NCI-H2227 treated with DMSO at 0.1 percent for 48 hours (cell line): ENCODE results near the gene CACNB3.

Experiments
- DNase-seq: peaks from one replicate; lab custom pipeline; 2025; lab: John Stamatoyannopoulos, UW

CACNB3 gene

DNA sequence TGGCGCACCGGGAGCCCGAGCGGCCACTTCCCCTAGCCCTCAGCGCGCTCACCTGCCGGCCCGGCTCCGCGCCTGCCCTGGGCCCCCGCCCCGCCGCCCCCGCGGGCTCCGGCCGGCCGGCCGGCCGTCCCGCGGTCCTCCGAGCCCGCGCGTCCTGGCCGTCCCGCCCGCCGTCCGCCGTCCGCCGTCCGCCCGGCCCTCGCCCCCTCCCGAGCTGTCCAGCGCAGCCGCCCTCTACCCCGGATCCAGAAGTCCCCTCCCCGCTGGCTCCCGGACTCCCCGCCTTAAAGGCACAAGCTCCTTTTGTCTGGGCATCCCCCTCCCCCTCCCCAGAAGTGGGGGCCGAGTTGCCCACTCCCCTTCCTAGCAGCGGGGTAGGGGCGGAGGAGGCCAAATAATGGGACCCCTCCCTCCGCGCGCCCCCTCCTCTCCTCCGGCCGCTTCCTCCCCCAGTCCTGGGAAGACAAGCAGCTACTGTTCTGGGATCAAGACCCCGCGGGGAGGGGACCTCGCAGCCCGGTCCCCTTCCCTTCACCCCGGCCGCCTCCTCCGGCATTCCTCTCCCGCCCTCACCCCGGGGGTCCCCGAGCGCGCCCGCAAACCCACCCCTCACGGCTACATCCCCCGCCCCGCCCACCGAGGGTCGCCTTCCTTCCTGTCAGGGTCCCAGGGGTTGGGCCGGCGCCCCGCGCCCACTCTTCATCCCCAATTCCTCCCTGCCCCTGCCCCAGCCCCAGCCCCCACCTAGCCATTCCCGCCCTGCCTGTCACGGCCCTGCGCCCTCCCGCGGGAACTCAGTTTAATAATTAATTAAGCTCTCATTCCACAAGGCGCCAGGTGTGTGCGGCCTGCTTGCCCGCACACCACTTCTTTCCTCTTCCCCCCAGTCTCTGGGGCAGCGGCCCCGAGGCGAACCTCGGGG is 29.2 kb upstream of the CACNB3 start, which contains the start of gene ADCY6:
Gene ADCY6 (minus strand): TSS at position 236 of the 922 bp plus-strand sequence. CDS start 5,655 bp downstream, outside the sequence.
- no peak for DNase-seq

DNA sequence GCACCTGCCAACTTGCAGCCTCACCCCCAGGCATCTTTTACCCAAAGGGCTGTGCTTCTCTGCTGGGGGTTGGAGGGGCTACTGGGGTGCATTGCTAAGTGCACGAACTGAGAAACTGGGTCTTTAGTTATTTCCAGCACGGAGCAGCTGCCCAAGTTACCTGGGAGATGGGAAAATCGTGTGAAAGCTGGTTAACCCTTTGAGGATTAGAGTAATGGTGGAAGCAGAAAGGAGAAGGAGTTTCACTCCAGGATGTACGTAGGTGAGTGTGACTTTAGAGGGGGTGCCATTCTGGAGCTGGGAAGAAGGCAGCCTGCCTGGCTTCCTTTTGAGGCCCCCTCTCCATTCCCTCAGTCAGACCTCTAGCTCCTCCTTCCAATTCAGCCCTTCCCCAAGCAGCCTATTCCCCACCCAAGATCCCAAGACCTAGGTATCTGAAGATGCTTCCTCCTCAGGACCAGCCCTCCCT is 28.4 kb upstream of the CACNB3 start:
- DNase-seq = no peak

- no peak for DNase-seq
Measured at GRCh38 chr12:48793696-48794095, 24.6 kb upstream of the CACNB3 start.

GRCh38 chr12:48794870-48795269 is 23.4 kb upstream of the CACNB3 start:
- DNase-seq = no peak

DNA sequence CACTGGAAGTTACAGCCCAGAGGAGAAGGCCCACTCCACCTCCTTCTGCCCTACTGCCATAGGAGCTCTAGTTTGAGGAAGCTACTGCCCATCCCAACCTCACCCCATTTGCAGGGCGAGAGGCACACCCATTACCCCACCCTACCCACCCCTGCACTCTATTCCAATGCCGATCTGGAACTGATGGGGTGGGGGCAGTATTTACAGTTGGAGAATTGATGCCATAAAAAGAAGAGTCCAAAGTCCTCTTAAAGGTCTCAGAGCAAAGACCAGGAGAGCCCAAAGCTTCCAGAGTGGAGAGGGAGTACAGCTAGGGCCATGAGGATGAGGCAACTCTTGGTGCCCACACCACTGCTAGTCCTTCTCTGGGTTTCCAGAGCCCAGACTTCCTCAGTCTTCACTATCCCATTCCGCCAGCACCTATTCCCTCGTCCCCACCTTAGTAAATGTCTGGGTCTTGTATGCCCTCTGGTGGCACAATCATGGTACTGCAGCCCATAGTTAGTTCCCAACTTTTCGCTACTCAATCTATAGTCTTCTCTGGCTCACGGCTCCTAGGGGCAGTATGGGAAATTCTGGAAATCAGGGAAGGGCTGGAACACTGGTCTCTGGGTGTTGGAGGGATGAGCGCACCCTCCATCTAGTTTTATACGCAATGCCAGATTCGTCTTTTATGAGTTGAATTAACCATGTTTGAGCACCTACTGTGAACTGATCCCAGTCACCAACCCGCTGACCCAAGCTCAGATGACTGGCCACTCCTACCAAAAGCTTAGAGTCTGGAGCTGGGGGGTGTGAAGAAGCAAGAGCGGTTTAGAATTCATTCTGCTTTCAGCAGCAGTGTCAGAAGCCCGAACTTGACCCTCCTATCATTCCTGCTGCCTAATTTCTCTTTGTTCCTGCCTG is 22.5 kb upstream of the CACNB3 start:
- peak; percentile 74 for DNase-seq

DNA sequence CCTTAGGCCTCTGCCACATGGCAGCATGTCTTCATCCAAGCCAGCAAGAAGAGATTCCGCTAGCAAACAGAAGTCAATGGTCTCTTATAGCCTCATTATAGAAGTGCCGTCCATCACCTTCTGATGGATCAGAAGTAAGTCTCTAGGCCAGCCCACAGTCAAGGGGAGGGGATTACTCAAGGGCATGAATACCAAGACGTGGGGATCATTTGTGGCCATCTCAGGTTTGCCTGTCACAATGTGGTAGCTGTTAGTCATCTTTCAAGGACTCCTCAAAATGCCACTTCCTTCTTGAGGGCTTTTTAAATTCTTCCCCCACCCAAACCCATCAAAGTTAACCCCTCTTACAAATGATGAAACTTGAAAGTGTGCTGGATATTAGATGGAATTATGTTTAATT is 21.3 kb upstream of the CACNB3 start:
- no peak for DNase-seq

- DNase-seq = no peak
Measured at GRCh38 chr12:48800457-48800856, 17.8 kb upstream of the CACNB3 start.

GRCh38 chr12:48800971-48801370 is 17.3 kb upstream of the CACNB3 start:
- DNase-seq = no peak

DNA sequence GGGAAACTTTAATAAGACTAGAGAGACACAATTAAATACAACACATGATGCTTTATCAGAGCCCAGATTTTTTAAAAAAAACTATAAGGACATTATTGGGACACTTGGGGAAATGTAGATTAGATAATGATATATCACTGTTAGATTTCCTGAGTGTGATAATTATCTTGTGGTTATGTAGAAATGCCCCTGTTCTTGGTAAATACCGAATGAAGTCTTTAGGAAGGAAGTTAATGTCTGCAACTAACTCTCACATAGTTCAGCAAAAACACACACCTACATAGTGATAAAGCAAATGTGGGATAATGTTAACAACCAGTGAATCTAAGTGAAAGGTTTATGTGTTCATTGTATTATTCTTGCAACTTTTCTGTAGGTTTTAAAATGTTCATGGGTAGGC is 14.6 kb upstream of the CACNB3 start:
- DNase-seq = no peak

- no peak for DNase-seq
Measured at GRCh38 chr12:48807981-48808380, 10.3 kb upstream of the CACNB3 start.

DNA sequence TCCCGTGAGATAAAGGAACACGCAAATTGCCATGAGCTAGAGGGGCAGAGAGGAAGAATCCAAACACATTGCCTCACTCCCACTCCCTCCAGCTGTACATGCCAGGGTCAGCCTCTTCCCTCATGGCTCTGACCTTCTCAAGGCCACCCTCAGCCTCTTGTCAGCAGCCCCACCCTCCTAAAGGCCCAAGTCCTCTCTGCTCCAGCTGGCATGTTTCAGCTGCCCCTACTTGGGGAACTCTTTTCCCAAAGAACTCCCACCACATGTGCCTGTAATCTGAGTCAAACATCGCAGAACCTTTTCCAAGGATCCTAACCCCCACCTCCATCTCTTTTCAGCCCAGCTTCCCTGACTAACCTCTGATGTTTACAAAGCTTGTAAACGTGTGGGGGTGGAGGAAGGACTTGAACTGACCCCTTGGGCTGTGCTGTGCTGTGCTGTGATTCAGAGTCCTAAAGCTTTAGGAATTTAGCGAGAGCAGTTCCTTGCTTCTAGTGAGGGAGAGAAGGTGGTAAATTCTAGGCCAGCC is 7.3 kb upstream of the CACNB3 start:
- no peak for DNase-seq

DNA sequence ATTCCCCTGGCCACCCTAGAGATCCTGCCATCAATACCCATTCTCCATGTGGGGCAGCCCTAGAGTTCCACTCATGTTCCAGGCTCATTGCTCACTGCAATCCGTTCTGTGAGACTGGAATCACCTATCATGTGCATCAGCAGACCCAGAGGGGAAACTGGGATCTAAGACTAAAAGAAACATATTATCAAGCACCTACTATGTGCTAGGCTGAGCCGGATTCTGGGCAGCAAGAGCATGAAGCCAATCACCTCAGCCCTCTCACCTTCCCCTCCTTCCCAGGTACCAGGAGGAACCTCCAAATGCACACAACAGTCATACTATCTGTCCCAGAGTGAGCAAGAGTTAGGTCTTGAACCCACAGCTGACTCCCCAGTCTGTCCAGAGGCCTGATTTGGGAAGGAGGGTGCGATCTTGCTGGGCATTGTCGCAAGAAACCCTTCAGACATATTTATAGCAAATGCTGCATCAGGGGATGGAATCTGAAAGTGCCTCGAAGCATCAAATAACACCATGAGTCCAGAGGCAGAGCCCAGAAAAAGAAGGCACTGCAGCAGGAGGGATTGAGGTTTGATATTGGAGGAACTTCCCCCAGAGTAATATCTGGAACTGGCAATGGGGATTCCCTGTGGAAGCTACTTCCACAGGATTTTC is 6.7 kb upstream of the CACNB3 start:
- no peak for DNase-seq

- DNase-seq = no peak
Measured at GRCh38 chr12:48812389-48812788, 5.9 kb upstream of the CACNB3 start.

DNA sequence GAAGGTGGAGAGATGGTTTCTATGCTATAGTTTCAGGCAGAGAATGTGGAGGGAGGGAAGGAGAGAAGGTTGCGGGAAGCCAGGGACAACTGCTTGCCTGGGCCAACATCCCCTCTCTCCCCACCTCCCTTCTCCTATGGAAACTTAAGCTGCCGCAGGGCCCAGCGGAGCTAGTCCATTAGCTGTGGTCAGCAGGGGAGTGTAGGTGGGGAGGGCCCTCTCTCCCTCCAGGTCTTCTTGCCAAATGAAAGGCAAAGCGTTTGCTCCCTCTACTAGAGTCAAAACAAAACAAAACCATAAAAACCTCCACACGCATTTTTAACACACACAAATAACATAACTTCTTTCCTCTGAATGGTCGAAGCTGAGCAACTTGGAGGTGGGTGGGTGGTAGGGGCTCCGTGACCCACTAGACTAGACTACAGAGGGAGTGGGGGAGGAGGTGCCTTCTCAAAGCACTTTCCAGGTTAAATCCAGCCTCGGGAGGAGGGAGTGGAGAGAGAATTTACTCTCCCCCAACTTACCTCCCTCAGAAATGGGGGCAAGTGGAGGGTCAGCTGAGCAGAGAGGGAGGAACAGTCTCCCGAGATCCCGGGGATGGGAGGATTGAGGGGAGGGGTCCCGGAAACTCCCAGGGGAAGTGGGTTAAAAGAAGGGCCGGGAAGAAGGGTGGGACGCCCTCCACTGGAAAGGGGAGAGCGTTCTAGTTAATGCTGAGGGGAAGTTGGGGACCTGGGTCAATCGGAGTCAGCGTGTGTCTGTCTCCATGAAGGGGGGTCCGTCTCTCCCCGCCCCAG is 4.6 kb upstream of the CACNB3 start:
- no peak for DNase-seq

GRCh38 chr12:48814262-48815125 is 3.8 kb upstream of the CACNB3 start:
- peak; percentile 28 for DNase-seq

GRCh38 chr12:48815126-48816110 is 2.9 kb upstream of the CACNB3 start:
- peak; percentile 71 for DNase-seq

DNA sequence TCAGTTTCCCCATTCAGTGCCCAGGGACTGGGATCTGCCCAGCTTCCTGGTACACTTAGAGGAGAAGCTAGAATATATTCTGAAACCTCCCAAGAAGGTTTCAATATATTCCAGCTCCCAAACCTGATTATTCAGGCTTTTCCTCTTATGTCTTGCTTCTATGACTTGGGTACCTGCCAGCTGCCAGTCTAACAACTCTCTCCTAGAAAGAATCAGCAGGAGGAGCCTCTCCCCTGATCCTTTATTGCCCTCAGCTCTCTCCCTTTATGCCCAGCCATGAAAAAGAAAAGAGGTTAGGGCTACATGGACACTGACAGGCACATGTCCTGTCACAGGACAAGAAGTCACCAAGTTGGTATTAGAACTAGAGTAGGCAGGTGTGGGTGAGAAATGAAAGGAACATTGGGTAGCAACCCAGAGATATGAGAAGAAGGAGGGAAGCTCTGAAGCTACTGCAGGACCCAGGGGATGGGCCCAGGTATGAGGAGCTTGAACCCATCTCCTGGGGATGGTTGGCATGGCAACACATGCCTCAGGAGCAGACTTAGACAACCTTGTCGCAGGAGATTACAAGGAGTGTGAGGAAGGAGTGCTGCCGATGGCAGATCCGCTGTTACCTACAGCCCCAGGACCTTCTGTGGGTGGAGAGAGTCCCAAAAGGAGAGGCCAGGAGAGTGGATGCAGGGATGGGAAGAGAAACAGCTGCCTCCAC is 2.0 kb upstream of the CACNB3 start:
- DNase-seq = no peak
